Nephron progenitor cell (in vitro differentiated cells): ENCODE results near the gene CACNA2D3.

Experiments
- DNase-seq: peaks from one replicate; pipeline ENCODE4 v3.0.0; 2021
- H3K27ac Mint-ChIP-seq: 2 replicates; pipeline ENCODE4 v1.8.0; 2021; ENCODE audit warnings: mild to moderate bottlenecking, moderate library complexity, mixed read lengths
- H3K27me3 Mint-ChIP-seq: 2 replicates; pipeline ENCODE4 v1.8.0; 2021; ENCODE audit warnings: mild to moderate bottlenecking, low read depth, mixed read lengths; ENCODE audit not compliant: poor library complexity
- H3K36me3 Mint-ChIP-seq: 2 replicates; pipeline ENCODE4 v1.8.0; 2021; ENCODE audit warnings: low read depth, mixed read lengths
- H3K4me1 Mint-ChIP-seq: 2 replicates; pipeline ENCODE4 v1.8.0; 2021; ENCODE audit warnings: mixed read lengths
- H3K4me3 Mint-ChIP-seq: 2 replicates; pipeline ENCODE4 v1.8.0; 2021; ENCODE audit warnings: mild to moderate bottlenecking, moderate library complexity, mixed read lengths
- H3K9me3 Mint-ChIP-seq: 2 replicates; pipeline ENCODE4 v1.8.0; 2021; ENCODE audit warnings: mild to moderate bottlenecking, moderate library complexity, mixed read lengths
- CTCF ChIP-seq: fragments of 200-600 bp; sonication (generic); IDR thresholded peaks from 2 replicates; pipeline ENCODE4 v1.5.0; 2021; ENCODE audit warnings: antibody characterized with exemption

CACNA2D3 gene

GRCh38 chr3:54169524-54169923, 47.2 kb downstream of the CACNA2D3 start:
- H3K27ac Mint-ChIP-seq, result no peak overlapping the region
- H3K9me3 Mint-ChIP-seq, result no peaks in the 10 kb centered on the region
- H3K4me1 Mint-ChIP-seq, result no peaks in the 10 kb centered on the region
- peaks cover 5% of the 10 kb centered on the region for H3K27me3 Mint-ChIP-seq
- no peak for TF ChIP-seq CTCF
- no peak for DNase-seq
- H3K36me3 Mint-ChIP-seq, result no peaks in the 10 kb centered on the region
- H3K4me3 Mint-ChIP-seq, result no peak overlapping the region

- no peak for TF ChIP-seq CTCF
- Mint-ChIP-seq H3K9me3 (no peaks in the 10 kb centered on the region), H3K4me3 (no peak overlapping the region), H3K4me1 (peaks cover 11% of the 10 kb centered on the region), H3K36me3 (no peaks in the 10 kb centered on the region), H3K27ac (no peak overlapping the region), H3K27me3 (peaks cover 4% of the 10 kb centered on the region)
- DNase-seq, result no peak
Observed at GRCh38 chr3:54171509-54171908, 49.2 kb downstream of the CACNA2D3 start.

- H3K9me3 Mint-ChIP-seq, result no peaks in the 10 kb centered on the region
- peaks cover 4% of the 10 kb centered on the region for H3K27me3 Mint-ChIP-seq
- peaks cover 16% of the 10 kb centered on the region for H3K4me1 Mint-ChIP-seq
- no peaks in the 10 kb centered on the region for H3K36me3 Mint-ChIP-seq
- TF ChIP-seq CTCF, result no peak
- no peak overlapping the region for H3K4me3 Mint-ChIP-seq
- DNase-seq, result no peak
- no peak overlapping the region for H3K27ac Mint-ChIP-seq
Observed at GRCh38 chr3:54171951-54172350, 49.6 kb downstream of the CACNA2D3 start.

GRCh38 chr3:54173371-54173770, 51.0 kb downstream of the CACNA2D3 start:
- peaks cover 25% of the 10 kb centered on the region for H3K4me1 Mint-ChIP-seq
- no peaks in the 10 kb centered on the region for H3K9me3 Mint-ChIP-seq
- H3K4me3 Mint-ChIP-seq, result no peak overlapping the region
- no peaks in the 10 kb centered on the region for H3K36me3 Mint-ChIP-seq
- DNase-seq, result no peak
- peaks cover 4% of the 10 kb centered on the region for H3K27me3 Mint-ChIP-seq
- no peak overlapping the region for H3K27ac Mint-ChIP-seq
- no peak for TF ChIP-seq CTCF

GRCh38 chr3:54176106-54176505, 53.8 kb downstream of the CACNA2D3 start:
- Mint-ChIP-seq H3K27me3 (peaks cover 9% of the 10 kb centered on the region), H3K9me3 (no peaks in the 10 kb centered on the region), H3K36me3 (no peaks in the 10 kb centered on the region), H3K4me1 (peaks cover 31% of the 10 kb centered on the region), H3K4me3 (no peak overlapping the region), H3K27ac (peak overlapping the region; percentile 62)
- no peak for TF ChIP-seq CTCF
- DNase-seq, result no peak

GRCh38 chr3:54177816-54178215, 55.5 kb downstream of the CACNA2D3 start:
- no peaks in the 10 kb centered on the region for H3K36me3 Mint-ChIP-seq
- no peak for TF ChIP-seq CTCF
- H3K27me3 Mint-ChIP-seq, result peaks cover 9% of the 10 kb centered on the region
- no peak for DNase-seq
- H3K4me3 Mint-ChIP-seq, result no peak overlapping the region
- H3K9me3 Mint-ChIP-seq, result no peaks in the 10 kb centered on the region
- H3K4me1 Mint-ChIP-seq, result peaks cover 37% of the 10 kb centered on the region
- H3K27ac Mint-ChIP-seq, result no peak overlapping the region
